Body of pancreas (tissue), 4 donors: ENCODE results near the gene NOL12. TPM values are rescaled to one million over a fixed set of nuclear protein-coding genes. Genes with fewer than 3 reads are reported as not detected.
"Not testable (repeated sequence)": the region's sequence is repeated elsewhere in the genome, so short reads cannot be mapped to it uniquely, and the experiment has no call there.

Experiments used
- ATAC-seq: fragments of 150-250 bp; one replicate; pipeline ENCODE4 v1.9.1; 2016
- DNase-seq, 4 donors: peaks; one replicate each; pipeline ENCODE4 v3.0.0-alpha.2; 2019
- H3K27ac ChIP-seq, 4 donors: fragments of 200-600 bp; sonication (generic); 1 replicate in 3 of 4; 2 replicates in 1 of 4; pipeline versions ENCODE4 v1.5.1 to v1.6.1; 2016 to 2019; ENCODE audit warnings: mild to moderate bottlenecking in 1 of 4, mixed read lengths in 1 of 4, moderate library complexity in 1 of 4
- H3K27me3 ChIP-seq, 2 donors: fragments of 200-600 bp; sonication (generic); one replicate each; pipeline ENCODE4 v1.6.0; 2016; ENCODE audit warnings: mild to moderate bottlenecking in 1 of 2
- H3K36me3 ChIP-seq, 2 donors: fragments of 200-600 bp; sonication (generic); replicated peaks in 1 of 2; 2 replicates each; pipeline ENCODE4 v1.5.1; 2016; ENCODE audit warnings: low read depth in 2 of 2; ENCODE audit not compliant: insufficient read depth in 1 of 2
- H3K4me1 ChIP-seq: fragments of 200-600 bp; sonication (generic); one replicate; pipeline ENCODE4 v1.6.0; 2016
- H3K4me3 ChIP-seq, 2 donors: fragments of 200-600 bp; sonication (generic); 1 replicate in 1 of 2; 2 replicates in 1 of 2; pipeline ENCODE4 v1.5.1; 2016 to 2019
- H3K9me3 ChIP-seq, 3 donors: fragments of 200-600 bp; sonication (generic); 1 replicate in 2 of 3; 2 replicates in 1 of 3; pipeline ENCODE4 v1.5.1; 2016
- POLR2A ChIP-seq, 3 donors: fragments of 450-650 bp; IDR thresholded peaks; one replicate each; pipeline ENCODE4 v1.6.1; 2016; ENCODE audit warnings: antibody characterized with exemption in 3 of 3, mild to moderate bottlenecking in 2 of 3
- WGBS, 2 donors: methylation state at CpG; one replicate each; pipeline ENCODE4 v1.1.5; 2017; 5-methylcytosine and 5-hydroxymethylcytosine counted together
- intact Hi-C: fragments of 100-400 bp; cut with DNase I; formaldehyde crosslinking; loops from one replicate; pipeline ENCODE4 v1.15.1; 2023
- total RNA-seq, 2 donors: library from RNA; depleted of rRNA; stranded (reverse); fragments of >200 nt; gene quantifications; one replicate each; pipeline ENCODE4 v1.1.0, GENCODE V29; 2016
- TF ChIP-seq, protein P1 (sequence below), 7 experiments: fragments of 450-650 bp in 4 of 7; fragments of 200-600 bp in 3 of 7; sonication (generic) in 3 of 7; IDR thresholded peaks; one replicate each; pipeline ENCODE4 v1.5.1; 2016 to 2019; ENCODE audit warnings: antibody characterized with exemption in 7 of 7

The NOL12 gene
- total RNA-seq, 2 donors from 2014 or later = 10.4 to 19.1 TPM

- no peak overlapping the region for H3K4me3 ChIP-seq
- ATAC-seq (no peak), DNase-seq (no peak)
- no peaks in the 10 kb centered on the region for H3K4me1 ChIP-seq
- TF ChIP-seq POLR2A (IDR thresholded peaks at IDR 0.05) = no peak
- TF ChIP-seq, protein P1, sequence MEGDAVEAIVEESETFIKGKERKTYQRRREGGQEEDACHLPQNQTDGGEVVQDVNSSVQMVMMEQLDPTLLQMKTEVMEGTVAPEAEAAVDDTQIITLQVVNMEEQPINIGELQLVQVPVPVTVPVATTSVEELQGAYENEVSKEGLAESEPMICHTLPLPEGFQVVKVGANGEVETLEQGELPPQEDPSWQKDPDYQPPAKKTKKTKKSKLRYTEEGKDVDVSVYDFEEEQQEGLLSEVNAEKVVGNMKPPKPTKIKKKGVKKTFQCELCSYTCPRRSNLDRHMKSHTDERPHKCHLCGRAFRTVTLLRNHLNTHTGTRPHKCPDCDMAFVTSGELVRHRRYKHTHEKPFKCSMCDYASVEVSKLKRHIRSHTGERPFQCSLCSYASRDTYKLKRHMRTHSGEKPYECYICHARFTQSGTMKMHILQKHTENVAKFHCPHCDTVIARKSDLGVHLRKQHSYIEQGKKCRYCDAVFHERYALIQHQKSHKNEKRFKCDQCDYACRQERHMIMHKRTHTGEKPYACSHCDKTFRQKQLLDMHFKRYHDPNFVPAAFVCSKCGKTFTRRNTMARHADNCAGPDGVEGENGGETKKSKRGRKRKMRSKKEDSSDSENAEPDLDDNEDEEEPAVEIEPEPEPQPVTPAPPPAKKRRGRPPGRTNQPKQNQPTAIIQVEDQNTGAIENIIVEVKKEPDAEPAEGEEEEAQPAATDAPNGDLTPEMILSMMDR (IDR thresholded peaks at IDR 0.05) = no peak
- H3K27ac ChIP-seq = no peak overlapping the region
- no peaks in the 10 kb centered on the region for H3K27me3 ChIP-seq
- no peaks in the 10 kb centered on the region for H3K36me3 ChIP-seq
- 89 to 91% methylated on average over 9 of the region's 9 CpGs for WGBS, 2 donors
- intact Hi-C loops = no loop called here
- no peaks in the 10 kb centered on the region for H3K9me3 ChIP-seq
Measured at GRCh38 chr22:37716708-37717107, 30.6 kb downstream of the NOL12 start.

- intact Hi-C loops, H3K36me3 ChIP-seq, H3K4me1 ChIP-seq, H3K27me3 ChIP-seq, ATAC-seq, DNase-seq, H3K4me3 ChIP-seq, H3K27ac ChIP-seq, H3K9me3 ChIP-seq: not testable (repeated sequence)
- WGBS, 2 donors = 91 to 98% methylated on average over 7 of the region's 7 CpGs
Measured at GRCh38 chr22:37717235-37717634, 31.1 kb downstream of the NOL12 start.

DNA sequence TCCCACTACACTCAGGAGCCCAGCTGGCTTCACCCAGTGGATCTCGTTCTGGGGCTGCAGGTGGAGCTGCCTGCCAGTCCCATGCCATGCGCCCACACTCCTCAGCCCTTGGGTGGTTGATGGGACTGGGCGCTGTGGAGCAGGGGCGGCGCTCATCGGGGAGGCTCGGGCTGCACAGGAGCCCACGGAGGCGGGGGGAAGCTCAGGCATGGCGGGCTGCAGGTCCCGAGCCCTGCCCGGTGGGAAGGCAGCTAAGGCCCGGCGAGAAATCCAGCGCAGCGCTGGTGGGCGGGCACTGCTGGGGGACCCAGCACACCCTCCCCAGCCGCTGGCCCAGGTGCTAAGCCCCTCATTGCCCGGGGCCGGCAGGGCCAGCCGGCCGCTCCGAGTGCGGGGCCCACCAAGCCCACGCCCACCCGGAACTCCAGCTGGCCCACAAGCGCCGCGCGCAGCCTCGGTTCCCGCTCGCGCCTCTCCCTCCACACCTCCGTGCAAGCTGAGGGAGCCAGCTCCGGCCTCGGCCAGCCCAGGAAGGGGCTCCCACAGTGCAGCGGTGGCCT, 31.7 kb downstream of the NOL12 start:
- H3K4me3 ChIP-seq, H3K9me3 ChIP-seq, H3K36me3 ChIP-seq, H3K27me3 ChIP-seq, intact Hi-C loops, H3K27ac ChIP-seq, H3K4me1 ChIP-seq, DNase-seq, ATAC-seq: not testable (repeated sequence)
- 93 to 99% methylated on average over 17 to 31 of the region's 38 CpGs for WGBS, 2 donors

DNA sequence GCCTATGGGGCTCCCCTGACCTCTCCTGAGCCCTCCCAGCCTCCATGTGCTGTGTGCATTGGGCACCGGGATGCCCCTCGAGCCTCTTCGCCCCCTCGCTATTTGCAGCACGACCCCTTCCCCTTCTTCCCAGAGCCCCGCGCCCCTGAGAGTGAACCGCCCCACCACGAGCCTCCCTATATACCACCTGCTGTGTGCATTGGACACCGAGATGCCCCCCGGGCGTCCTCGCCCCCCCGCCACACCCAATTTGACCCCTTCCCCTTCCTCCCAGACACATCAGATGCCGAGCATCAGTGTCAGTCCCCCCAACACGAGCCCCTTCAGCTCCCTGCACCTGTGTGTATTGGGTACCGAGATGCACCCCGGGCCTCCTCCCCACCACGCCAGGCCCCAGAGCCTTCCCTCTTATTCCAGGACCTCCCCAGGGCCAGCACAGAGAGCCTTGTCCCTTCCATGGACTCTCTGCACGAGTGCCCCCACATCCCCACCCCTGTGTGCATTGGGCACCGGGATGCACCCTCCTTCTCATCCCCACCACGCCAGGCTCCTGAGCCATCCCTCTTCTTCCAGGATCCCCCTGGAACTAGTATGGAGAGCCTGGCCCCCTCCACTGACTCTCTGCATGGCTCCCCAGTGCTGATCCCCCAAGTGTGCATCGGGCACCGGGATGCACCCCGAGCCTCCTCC, 39.6 kb downstream of the NOL12 start:
- Histone ChIP-seq H3K4me3 (no peak overlapping the region), H3K36me3 (no peaks in the 10 kb centered on the region), H3K9me3 (no peaks in the 10 kb centered on the region), H3K27me3 (no peaks in the 10 kb centered on the region), H3K27ac (no peak overlapping the region), H3K4me1 (peaks cover 17% of the 10 kb centered on the region)
- ATAC-seq (no peak), DNase-seq (no peak)
- WGBS, 2 donors = 86 to 94% methylated on average over 24 of the region's 25 CpGs
- TF ChIP-seq, protein P1 (IDR thresholded peaks at IDR 0.05) = no peak
- intact Hi-C loops = no loop called here

- H3K4me3 ChIP-seq = no peak overlapping the region
- WGBS, 2 donors = 75 to 80% methylated on average over 4 to 18 of the region's 20 CpGs
- intact Hi-C loops = no loop called here
- H3K27me3 ChIP-seq = no peaks in the 10 kb centered on the region
- no peaks in the 10 kb centered on the region for H3K9me3 ChIP-seq
- H3K4me1 ChIP-seq = peaks cover 19% of the 10 kb centered on the region
- ATAC-seq (no peak), DNase-seq (no peak)
- no peak overlapping the region for H3K27ac ChIP-seq
- no peak for TF ChIP-seq POLR2A (IDR thresholded peaks at IDR 0.05)
- TF ChIP-seq, protein P1 (IDR thresholded peaks at IDR 0.05) = peak in 2 of 7 experiments; percentile 4 to 6
- H3K36me3 ChIP-seq = no peaks in the 10 kb centered on the region
Measured at GRCh38 chr22:37726241-37726887, 40.2 kb downstream of the NOL12 start.
